Type B pancreatic cell (in vitro differentiated cells): ENCODE data around the gene FOXN3. TPM values are rescaled to one million over a fixed set of nuclear protein-coding genes. Genes with fewer than 3 reads are reported as not detected.

Source experiments
- DNase-seq: peaks from one replicate; pipeline ENCODE4 v3.0.0; 2021; ENCODE audit warnings: mixed read lengths; ENCODE audit not compliant: unreplicated experiment; ENCODE audit errors: extremely low spot score
- H3K27ac Mint-ChIP-seq: 2 replicates; pipeline ENCODE4 v1.8.0; 2021; ENCODE audit warnings: mild to moderate bottlenecking, mixed read lengths
- H3K27me3 Mint-ChIP-seq: 2 replicates; pipeline ENCODE4 v1.8.0; 2021; ENCODE audit warnings: mixed read lengths
- H3K36me3 Mint-ChIP-seq: 2 replicates; pipeline ENCODE4 v1.8.0; 2021; ENCODE audit warnings: mixed read lengths
- H3K4me1 Mint-ChIP-seq: one replicate; pipeline ENCODE4 v1.8.0; 2021; ENCODE audit warnings: mixed read lengths; ENCODE audit not compliant: unreplicated experiment
- H3K4me3 Mint-ChIP-seq: 2 replicates; pipeline ENCODE4 v1.8.0; 2021; ENCODE audit warnings: mild to moderate bottlenecking, mixed read lengths
- H3K9me3 Mint-ChIP-seq: 2 replicates; pipeline ENCODE4 v1.8.0; 2021; ENCODE audit warnings: mixed read lengths
- total RNA-seq: library from RNA; stranded (reverse); gene quantifications from 2 replicates; pipeline ENCODE4 v1.2.1, GENCODE V29; 2021; ENCODE audit warnings: low replicate concordance
- TF ChIP-seq, protein P1 (sequence below): fragments of 200-600 bp; sonication (generic); conservative IDR thresholded peaks from 2 replicates; pipeline ENCODE4 v1.5.0; 2021; ENCODE audit warnings: antibody characterized with exemption, mild to moderate bottlenecking

FOXN3 gene
- total RNA-seq, 1 donor from 2014 or later, result 73.5 TPM

- H3K4me1 Mint-ChIP-seq, result no peaks in the 10 kb centered on the region
- no peaks in the 10 kb centered on the region for H3K27me3 Mint-ChIP-seq
- DNase-seq, result no peak
- H3K4me3 Mint-ChIP-seq, result no peak overlapping the region
- peaks cover 24% of the 10 kb centered on the region for H3K36me3 Mint-ChIP-seq
- TF ChIP-seq, protein P1, sequence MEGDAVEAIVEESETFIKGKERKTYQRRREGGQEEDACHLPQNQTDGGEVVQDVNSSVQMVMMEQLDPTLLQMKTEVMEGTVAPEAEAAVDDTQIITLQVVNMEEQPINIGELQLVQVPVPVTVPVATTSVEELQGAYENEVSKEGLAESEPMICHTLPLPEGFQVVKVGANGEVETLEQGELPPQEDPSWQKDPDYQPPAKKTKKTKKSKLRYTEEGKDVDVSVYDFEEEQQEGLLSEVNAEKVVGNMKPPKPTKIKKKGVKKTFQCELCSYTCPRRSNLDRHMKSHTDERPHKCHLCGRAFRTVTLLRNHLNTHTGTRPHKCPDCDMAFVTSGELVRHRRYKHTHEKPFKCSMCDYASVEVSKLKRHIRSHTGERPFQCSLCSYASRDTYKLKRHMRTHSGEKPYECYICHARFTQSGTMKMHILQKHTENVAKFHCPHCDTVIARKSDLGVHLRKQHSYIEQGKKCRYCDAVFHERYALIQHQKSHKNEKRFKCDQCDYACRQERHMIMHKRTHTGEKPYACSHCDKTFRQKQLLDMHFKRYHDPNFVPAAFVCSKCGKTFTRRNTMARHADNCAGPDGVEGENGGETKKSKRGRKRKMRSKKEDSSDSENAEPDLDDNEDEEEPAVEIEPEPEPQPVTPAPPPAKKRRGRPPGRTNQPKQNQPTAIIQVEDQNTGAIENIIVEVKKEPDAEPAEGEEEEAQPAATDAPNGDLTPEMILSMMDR, result no peak
- H3K9me3 Mint-ChIP-seq, result no peaks in the 10 kb centered on the region
- H3K27ac Mint-ChIP-seq, result no peak overlapping the region
Measured at GRCh38 chr14:89165189-89166181, 251.5 kb downstream of the FOXN3 start.

- Mint-ChIP-seq H3K27me3 (no peaks in the 10 kb centered on the region), H3K36me3 (peaks cover 31% of the 10 kb centered on the region), H3K27ac (no peak overlapping the region), H3K9me3 (no peaks in the 10 kb centered on the region), H3K4me3 (no peak overlapping the region), H3K4me1 (no peaks in the 10 kb centered on the region)
- TF ChIP-seq, protein P1, result no peak
- DNase-seq, result no peak
Measured at GRCh38 chr14:89164168-89165073, 252.6 kb downstream of the FOXN3 start.

GRCh38 chr14:89163031-89163636, 253.9 kb downstream of the FOXN3 start:
- Mint-ChIP-seq H3K36me3 (peaks cover 31% of the 10 kb centered on the region), H3K27me3 (no peaks in the 10 kb centered on the region), H3K9me3 (no peaks in the 10 kb centered on the region), H3K4me1 (no peaks in the 10 kb centered on the region), H3K4me3 (no peak overlapping the region), H3K27ac (no peak overlapping the region)
- DNase-seq, result no peak
- TF ChIP-seq, protein P1, result no peak

DNA sequence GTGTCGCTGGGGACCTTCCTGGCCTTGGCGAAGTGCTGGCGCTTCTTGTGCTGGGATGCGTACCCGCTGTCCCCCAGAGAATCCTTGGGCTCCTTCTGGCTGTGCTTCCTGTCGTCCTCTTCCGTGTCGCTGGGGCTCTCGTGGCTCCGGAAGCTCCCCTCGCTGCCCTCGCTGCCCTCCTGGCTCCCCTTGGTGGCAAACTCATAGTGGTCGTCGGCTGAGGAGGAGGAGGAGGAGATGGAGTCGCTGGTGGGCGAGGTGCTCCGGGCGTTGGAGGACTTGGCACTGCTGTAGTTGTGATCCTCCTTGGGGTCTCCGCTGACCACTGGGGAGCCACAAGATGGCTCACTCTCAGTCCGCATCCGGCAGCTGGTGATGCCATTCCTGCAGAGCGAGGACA, 254.4 kb downstream of the FOXN3 start:
- H3K4me1 Mint-ChIP-seq, result no peaks in the 10 kb centered on the region

GRCh38 chr14:89160437-89160836, 256.6 kb downstream of the FOXN3 start:
- H3K36me3 Mint-ChIP-seq, result peaks cover 23% of the 10 kb centered on the region
- DNase-seq, result no peak
- H3K4me1 Mint-ChIP-seq, result no peaks in the 10 kb centered on the region
- H3K4me3 Mint-ChIP-seq, result no peak overlapping the region
- TF ChIP-seq, protein P1, result no peak
- H3K9me3 Mint-ChIP-seq, result no peaks in the 10 kb centered on the region
- H3K27me3 Mint-ChIP-seq, result no peaks in the 10 kb centered on the region
- H3K27ac Mint-ChIP-seq, result no peak overlapping the region

More for the DNA sequence above, 254.4 kb downstream of the FOXN3 start:
- Mint-ChIP-seq H3K27ac (no peak overlapping the region), H3K36me3 (peaks cover 31% of the 10 kb centered on the region), H3K4me3 (no peak overlapping the region), H3K27me3 (no peaks in the 10 kb centered on the region), H3K9me3 (no peaks in the 10 kb centered on the region)
- TF ChIP-seq, protein P1, result no peak
- no peak for DNase-seq
